ENCODE measurements around the gene ANKH.

Gene ANKH

GRCh38 chr5:14685757-14686156 is 185.8 kb downstream of the ANKH start:
- DNase-seq (ENCODE audit: low read depth, low spot score) = no peak

- no peak for DNase-seq (ENCODE audit: low read depth, low spot score)
Measured at GRCh38 chr5:14684757-14685156, 186.8 kb downstream of the ANKH start.

- no peak for DNase-seq (ENCODE audit: low read depth, low spot score)
Measured at GRCh38 chr5:14683906-14684455, 187.6 kb downstream of the ANKH start.

- no peak for DNase-seq (ENCODE audit: low read depth, low spot score)
Measured at GRCh38 chr5:14681236-14681752, 190.3 kb downstream of the ANKH start.

- DNase-seq (ENCODE audit: low read depth, low spot score) = no peak
Measured at GRCh38 chr5:14679595-14679994, 192.0 kb downstream of the ANKH start.

GRCh38 chr5:14678773-14679334 is 192.7 kb downstream of the ANKH start:
- no peak for DNase-seq (ENCODE audit: low read depth, low spot score)

GRCh38 chr5:14676320-14676719 is 195.3 kb downstream of the ANKH start:
- DNase-seq (ENCODE audit: low read depth, low spot score) = no peak

- DNase-seq (ENCODE audit: low read depth, low spot score) = no peak
Measured at GRCh38 chr5:14675865-14676300, 195.7 kb downstream of the ANKH start.

GRCh38 chr5:14674983-14675854 is 196.4 kb downstream of the ANKH start:
- no peak for DNase-seq (ENCODE audit: low read depth, low spot score)

- no peak for DNase-seq (ENCODE audit: low read depth, low spot score)
Measured at GRCh38 chr5:14673443-14673842, 198.1 kb downstream of the ANKH start.

- DNase-seq (ENCODE audit: low read depth, low spot score) = no peak
Measured at GRCh38 chr5:14672484-14673394, 198.8 kb downstream of the ANKH start.

- DNase-seq (ENCODE audit: low read depth, low spot score) = no peak
Measured at GRCh38 chr5:14672082-14672481, 199.5 kb downstream of the ANKH start.

- no peak for DNase-seq (ENCODE audit: low read depth, low spot score)
Measured at GRCh38 chr5:14671414-14671813, 200.2 kb downstream of the ANKH start.

GRCh38 chr5:14669975-14670374 is 201.6 kb downstream of the ANKH start:
- DNase-seq (ENCODE audit: low read depth, low spot score) = no peak

- DNase-seq (ENCODE audit: low read depth, low spot score) = no peak
Measured at GRCh38 chr5:14669415-14669814, 202.2 kb downstream of the ANKH start.

- DNase-seq (ENCODE audit: low read depth, low spot score) = no peak
Measured at GRCh38 chr5:14668181-14668591, 203.4 kb downstream of the ANKH start.

- DNase-seq (ENCODE audit: low read depth, low spot score) = no peak
Measured at GRCh38 chr5:14667770-14668169, 203.8 kb downstream of the ANKH start.

GRCh38 chr5:14667290-14667689 is 204.3 kb downstream of the ANKH start:
- no peak for DNase-seq (ENCODE audit: low read depth, low spot score)

- no peak for DNase-seq (ENCODE audit: low read depth, low spot score)
Measured at GRCh38 chr5:14666357-14666756, 205.2 kb downstream of the ANKH start.

GRCh38 chr5:14665949-14666348 is 205.6 kb downstream of the ANKH start:
- no peak for DNase-seq (ENCODE audit: low read depth, low spot score)

GRCh38 chr5:14665101-14665822 is 206.3 kb downstream of the ANKH start:
- no peak for DNase-seq (ENCODE audit: low read depth, low spot score)

Measured in brain pericyte (primary cell).